Nephron (organoid): ENCODE measurements around the gene SUN2.

Experiments
- H3K27ac Mint-ChIP-seq, 3 experiments: 2 replicates each; pipeline ENCODE4 v1.8.0; 2020; ENCODE audit warnings: mixed read lengths in 3 of 3, mild to moderate bottlenecking in 2 of 3, moderate library complexity in 1 of 3
- H3K27me3 Mint-ChIP-seq: 2 replicates; pipeline ENCODE4 v1.8.0; 2021; ENCODE audit warnings: low read depth, mild to moderate bottlenecking, moderate library complexity, mixed read lengths
- H3K36me3 Mint-ChIP-seq: 2 replicates; pipeline ENCODE4 v1.8.0; 2020; ENCODE audit warnings: low read depth, mixed read lengths
- H3K4me1 Mint-ChIP-seq: 2 replicates; pipeline ENCODE4 v1.8.0; 2020; ENCODE audit warnings: mixed read lengths
- H3K4me3 Mint-ChIP-seq, 3 experiments: 2 replicates each; pipeline ENCODE4 v1.8.0; 2020; ENCODE audit warnings: mild to moderate bottlenecking in 3 of 3, mixed read lengths in 3 of 3, moderate library complexity in 2 of 3
- H3K9me3 Mint-ChIP-seq: 2 replicates; pipeline ENCODE4 v1.8.0; 2020; ENCODE audit warnings: mixed read lengths
- TF ChIP-seq, protein P1 (sequence below), 3 experiments: fragments of 200-600 bp; sonication (generic); IDR thresholded peaks; one replicate each; pipeline ENCODE4 v1.5.0; 2021; ENCODE audit warnings: antibody characterized with exemption in 3 of 3; ENCODE audit not compliant: unreplicated experiment in 3 of 3

SUN2 gene

DNA sequence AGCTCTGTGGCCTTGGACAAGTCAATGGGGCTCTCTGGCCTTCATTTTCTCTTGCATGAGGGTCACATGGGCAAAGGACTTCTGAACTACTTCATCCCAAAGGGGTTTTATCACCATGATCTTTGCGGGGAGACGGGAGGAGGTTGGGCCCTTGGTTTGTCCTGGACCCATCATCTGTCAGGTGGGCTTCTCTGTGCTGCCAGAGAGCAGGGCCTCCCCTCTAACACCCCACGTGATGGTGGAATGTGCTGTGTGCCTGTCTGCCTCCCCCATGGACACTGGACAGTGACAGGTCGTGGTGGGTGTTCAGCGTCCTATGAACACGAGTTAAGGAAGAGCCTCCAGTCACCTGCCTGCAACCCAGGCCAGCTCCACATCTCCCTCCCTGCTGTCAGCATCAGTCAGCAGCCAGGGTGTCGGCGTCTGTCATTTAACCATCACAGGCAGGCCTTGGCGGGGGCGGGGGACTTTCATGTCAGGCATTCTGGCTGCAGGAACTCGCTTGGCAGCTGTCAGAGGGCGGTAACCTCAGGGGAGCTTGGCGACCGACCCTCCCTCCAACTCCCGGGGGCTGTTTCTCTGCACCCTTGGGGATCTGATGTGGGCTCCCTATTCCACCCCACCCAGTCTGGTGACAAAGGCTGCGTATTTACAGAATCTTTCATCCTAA is 2.6 kb upstream of the SUN2 start:
- peak overlapping the region; percentile 10 to 25 (median 23) for H3K4me3 Mint-ChIP-seq
- H3K36me3 Mint-ChIP-seq: no peaks in the 10 kb centered on the region
- H3K27ac Mint-ChIP-seq: peak overlapping the region in 1 of 3 experiments; percentile 76
- TF ChIP-seq, protein P1, sequence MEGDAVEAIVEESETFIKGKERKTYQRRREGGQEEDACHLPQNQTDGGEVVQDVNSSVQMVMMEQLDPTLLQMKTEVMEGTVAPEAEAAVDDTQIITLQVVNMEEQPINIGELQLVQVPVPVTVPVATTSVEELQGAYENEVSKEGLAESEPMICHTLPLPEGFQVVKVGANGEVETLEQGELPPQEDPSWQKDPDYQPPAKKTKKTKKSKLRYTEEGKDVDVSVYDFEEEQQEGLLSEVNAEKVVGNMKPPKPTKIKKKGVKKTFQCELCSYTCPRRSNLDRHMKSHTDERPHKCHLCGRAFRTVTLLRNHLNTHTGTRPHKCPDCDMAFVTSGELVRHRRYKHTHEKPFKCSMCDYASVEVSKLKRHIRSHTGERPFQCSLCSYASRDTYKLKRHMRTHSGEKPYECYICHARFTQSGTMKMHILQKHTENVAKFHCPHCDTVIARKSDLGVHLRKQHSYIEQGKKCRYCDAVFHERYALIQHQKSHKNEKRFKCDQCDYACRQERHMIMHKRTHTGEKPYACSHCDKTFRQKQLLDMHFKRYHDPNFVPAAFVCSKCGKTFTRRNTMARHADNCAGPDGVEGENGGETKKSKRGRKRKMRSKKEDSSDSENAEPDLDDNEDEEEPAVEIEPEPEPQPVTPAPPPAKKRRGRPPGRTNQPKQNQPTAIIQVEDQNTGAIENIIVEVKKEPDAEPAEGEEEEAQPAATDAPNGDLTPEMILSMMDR (IDR thresholded peaks at IDR 0.05; ENCODE audit: unreplicated experiment in 3 of 3): no peak
- H3K4me1 Mint-ChIP-seq: peaks cover 50% of the 10 kb centered on the region
- no peaks in the 10 kb centered on the region for H3K9me3 Mint-ChIP-seq
- H3K27me3 Mint-ChIP-seq: peaks cover 9% of the 10 kb centered on the region

DNA sequence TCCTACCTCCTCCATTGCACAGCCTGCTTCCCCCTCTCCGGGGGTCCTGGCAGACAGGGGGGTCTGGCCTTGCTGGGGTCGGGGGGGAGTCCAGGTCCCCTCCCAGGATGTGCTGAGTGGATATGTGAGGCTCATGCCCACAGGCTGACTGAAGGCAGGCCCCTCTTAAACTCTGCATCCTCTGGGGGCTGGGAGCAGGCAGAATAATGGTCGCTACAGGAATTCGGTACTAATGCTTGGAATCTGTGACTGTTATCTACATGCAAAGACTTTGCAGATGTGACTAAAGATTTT is 1.6 kb upstream of the SUN2 start:
- H3K9me3 Mint-ChIP-seq: no peaks in the 10 kb centered on the region
- H3K36me3 Mint-ChIP-seq: peaks cover 4% of the 10 kb centered on the region
- TF ChIP-seq, protein P1 (IDR thresholded peaks at IDR 0.05; ENCODE audit: unreplicated experiment in 3 of 3): no peak
- H3K27me3 Mint-ChIP-seq: peaks cover 9% of the 10 kb centered on the region
- H3K4me3 Mint-ChIP-seq: peak overlapping the region; percentile 87 to 91 (median 91)
- H3K27ac Mint-ChIP-seq: no peak overlapping the region
- H3K4me1 Mint-ChIP-seq: peaks cover 50% of the 10 kb centered on the region

DNA sequence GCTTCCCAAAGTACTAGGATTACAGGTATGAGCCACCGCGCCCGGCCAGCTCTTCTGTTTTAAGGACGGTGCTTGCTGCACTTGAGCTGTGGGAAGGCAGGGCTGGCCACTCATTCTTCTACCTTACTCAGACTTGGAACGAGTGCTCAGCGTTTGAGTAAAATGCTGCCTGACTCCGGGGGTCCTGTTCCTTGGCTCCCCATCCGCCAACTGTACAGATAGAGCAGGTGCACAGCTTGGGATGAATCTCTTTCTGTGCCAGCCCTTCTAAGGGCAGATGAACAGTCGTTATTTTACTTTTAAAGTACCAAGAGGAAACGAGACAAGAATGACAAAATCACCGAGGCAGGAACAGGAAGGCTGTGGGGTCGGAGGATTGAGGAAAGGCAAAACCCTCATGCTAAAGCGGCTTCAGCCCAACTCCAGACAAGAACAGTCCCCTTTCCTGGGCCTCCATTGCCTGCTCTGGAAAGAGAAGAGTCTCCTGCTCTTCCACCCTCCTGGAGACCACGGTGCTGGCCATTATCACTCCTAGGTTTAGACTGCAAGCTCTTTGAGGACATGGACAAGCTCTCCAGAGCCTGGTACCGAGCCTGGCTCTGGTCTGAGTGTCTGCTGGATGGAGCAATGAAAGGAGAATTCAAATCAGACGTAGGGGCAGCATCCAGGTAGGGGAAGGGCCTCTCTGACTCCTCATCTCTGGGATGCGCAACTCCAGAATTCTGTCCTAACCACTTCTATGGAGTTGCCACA is 1.1 kb upstream of the SUN2 start:
- Mint-ChIP-seq H3K4me3 (peak overlapping the region; percentile 87 to 91 (median 91)), H3K9me3 (no peaks in the 10 kb centered on the region), H3K36me3 (peaks cover 9% of the 10 kb centered on the region)

DNA sequence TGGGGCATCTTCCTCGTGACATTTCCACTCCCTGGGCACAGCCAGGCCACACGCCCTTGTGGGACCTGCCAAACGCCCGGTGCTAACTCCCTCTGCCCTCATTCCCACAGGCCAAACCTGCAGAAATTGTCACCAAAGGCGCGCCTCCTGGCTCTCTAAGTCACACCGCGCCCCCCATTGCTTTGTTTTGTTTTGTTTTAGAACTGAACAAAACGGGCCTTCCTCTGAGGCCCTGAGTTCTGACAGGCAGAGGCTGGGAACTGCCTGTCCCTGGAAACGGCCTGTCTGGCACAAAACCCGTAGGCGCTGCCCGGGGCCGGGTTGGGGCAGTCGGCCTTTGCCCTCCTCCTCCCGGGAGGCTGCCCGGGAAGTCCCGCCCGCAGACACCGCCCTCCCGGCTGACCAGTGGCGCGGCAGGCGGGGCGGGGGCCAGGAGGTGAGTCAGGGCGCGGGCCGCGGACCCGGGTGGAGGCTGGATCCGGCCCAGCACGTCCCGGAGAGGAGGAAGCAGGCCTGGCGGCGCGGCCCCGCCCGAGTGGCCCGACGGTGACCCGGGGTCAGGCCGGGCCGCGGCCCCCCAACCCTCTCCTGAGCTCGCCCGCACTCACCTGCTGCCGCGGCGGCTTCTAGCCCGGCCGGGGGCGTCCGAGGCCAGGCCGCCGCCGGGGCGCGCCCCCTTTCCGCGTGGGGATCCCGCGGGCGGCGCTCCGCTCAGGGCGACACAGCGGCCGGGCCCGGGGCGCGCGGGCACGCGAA is 465 bp downstream of the SUN2 start:
- TF ChIP-seq, protein P1 (IDR thresholded peaks at IDR 0.05; ENCODE audit: unreplicated experiment in 3 of 3): no peak
- no peaks in the 10 kb centered on the region for H3K9me3 Mint-ChIP-seq

More for the DNA sequence above, 1.1 kb upstream of the SUN2 start:
- Mint-ChIP-seq H3K27me3 (peaks cover 9% of the 10 kb centered on the region), H3K4me1 (peaks cover 50% of the 10 kb centered on the region), H3K27ac (peak overlapping the region; percentile 76 to 90 (median 84))
- TF ChIP-seq, protein P1 (IDR thresholded peaks at IDR 0.05; ENCODE audit: unreplicated experiment in 3 of 3): no peak

DNA sequence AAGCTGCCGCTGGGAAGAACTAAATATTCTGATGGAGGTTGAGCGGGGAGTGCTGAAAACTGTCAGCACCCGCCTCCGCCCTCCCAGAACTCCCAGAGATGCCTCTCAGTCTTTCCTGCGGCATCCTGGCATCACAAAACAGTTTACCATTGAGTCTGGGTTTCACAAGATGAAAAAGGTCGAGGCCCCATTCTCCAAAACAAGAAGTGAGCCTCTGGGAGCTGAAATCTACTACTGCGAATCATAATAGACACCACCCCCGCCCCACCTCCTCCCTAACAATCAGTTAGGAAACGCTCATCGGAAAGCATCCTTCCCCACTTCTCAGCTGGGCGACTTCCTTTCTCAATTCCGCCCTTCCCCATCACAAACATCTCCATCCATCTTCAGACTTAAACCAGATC is 1.0 kb downstream of the SUN2 start:
- TF ChIP-seq, protein P1 (IDR thresholded peaks at IDR 0.05; ENCODE audit: unreplicated experiment in 3 of 3): no peak
- H3K27me3 Mint-ChIP-seq: peaks cover 9% of the 10 kb centered on the region
- H3K36me3 Mint-ChIP-seq: peaks cover 18% of the 10 kb centered on the region
- H3K4me3 Mint-ChIP-seq: peak overlapping the region; percentile 90 to 94 (median 90)
- H3K4me1 Mint-ChIP-seq: peaks cover 50% of the 10 kb centered on the region
- H3K27ac Mint-ChIP-seq: peak overlapping the region; percentile 68 to 93 (median 88)
- no peaks in the 10 kb centered on the region for H3K9me3 Mint-ChIP-seq

More for the DNA sequence above, 465 bp downstream of the SUN2 start:
- H3K4me1 Mint-ChIP-seq: peaks cover 53% of the 10 kb centered on the region
- H3K36me3 Mint-ChIP-seq: peaks cover 12% of the 10 kb centered on the region
- peaks cover 9% of the 10 kb centered on the region for H3K27me3 Mint-ChIP-seq
- peak overlapping the region; percentile 68 to 93 (median 88) for H3K27ac Mint-ChIP-seq
- peak overlapping the region; percentile 90 to 94 (median 90) for H3K4me3 Mint-ChIP-seq
